NCI-H1092 treated with DMSO at 0.1 percent for 48 hours (cell line): ENCODE measurements around the gene ASTN2.
"Not testable (repeated sequence)": the region's sequence is repeated elsewhere in the genome, so short reads cannot be mapped to it uniquely, and the experiment has no call there.

Experiments
- DNase-seq: peaks from one replicate; lab custom pipeline; 2025; lab: John Stamatoyannopoulos, UW

ASTN2 gene

GRCh38 chr9:117074342-117074662, 340.6 kb downstream of the ASTN2 start:
- no peak for DNase-seq

DNA sequence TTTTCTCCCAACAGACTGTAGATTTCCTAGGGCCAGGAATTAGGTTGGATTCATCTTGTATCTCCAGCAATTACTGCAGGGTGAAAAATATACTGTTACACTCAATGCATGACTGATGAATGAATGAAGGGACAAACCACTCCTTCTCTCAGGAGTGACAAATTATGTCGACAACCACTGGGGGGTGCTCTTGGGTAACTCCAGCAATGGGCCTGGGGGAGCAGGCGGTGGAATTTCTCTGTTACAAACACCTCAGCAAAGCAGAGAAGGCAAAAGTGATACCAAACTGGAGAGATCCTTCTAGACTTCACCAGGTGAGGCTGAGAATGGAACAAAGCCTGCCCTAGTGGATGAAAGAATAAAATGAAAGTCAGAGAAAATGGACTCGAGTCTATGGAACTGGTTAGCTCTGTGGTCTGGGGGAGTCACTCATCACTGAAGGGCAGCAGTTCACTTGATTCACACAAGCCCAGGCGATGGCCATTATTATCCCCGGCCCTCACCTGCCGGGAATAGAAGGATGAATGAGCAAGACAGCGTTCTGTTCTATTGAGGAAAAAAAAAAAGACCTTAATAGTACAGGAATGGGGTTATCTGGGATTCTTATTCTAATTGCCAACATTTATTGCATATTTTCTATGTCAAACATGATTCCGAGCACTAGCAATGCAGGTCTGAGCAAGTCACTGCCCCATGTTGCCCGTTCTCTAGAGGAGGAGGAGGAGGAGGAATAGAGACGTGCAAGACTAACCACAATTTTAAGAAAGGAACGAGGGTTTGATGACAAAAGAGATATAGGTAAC, 341.1 kb downstream of the ASTN2 start:
- peak; percentile 10 for DNase-seq

GRCh38 chr9:117073071-117073470, 341.8 kb downstream of the ASTN2 start:
- DNase-seq, result no peak

DNA sequence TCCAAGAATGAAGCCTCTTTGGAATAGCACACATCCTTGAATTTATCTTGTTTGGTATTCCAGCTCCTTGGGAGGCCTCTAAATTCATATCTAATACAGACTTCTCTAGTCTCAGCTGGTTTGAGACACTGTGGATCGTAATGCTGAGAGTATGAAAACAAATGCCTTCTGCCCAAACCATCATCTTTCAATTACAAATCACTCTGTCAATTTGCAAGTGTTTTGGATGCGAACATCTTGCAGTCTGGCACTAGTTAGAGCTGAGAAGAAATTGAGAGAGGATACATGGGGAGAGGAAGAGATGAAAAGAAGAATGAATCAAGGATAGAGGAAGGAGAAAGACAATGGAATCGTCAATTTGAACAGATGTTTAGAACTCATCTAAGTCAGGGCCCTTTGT, 342.6 kb downstream of the ASTN2 start:
- no peak for DNase-seq

DNA sequence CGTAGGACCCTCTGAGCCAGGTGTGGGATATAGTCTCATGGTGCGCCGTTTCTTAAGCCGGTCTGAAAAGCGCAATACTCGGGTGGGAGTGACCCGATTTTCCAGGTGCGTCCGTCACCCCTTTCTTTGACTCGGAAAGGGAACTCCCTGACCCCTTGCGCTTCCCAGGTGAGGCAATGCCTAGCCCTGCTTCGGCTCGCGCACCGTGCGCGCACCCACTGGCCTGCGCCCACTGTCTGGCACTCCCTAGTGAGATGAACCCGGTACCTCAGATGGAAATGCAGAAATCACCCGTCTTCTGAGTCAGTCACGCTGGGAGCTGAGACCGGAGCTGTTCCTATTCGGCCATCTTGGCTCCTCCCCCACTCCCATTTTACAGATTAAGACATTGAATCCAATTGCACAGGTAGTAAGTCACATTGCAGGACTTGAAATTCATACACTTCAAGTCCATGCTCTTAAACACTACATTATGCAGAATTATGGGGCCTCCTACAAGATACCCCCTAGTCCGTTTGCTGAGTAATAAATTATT, 343.1 kb downstream of the ASTN2 start:
- not testable (repeated sequence) for DNase-seq

- DNase-seq, result no peak
Measured at GRCh38 chr9:117063721-117064471, 351.0 kb downstream of the ASTN2 start.

GRCh38 chr9:117060963-117061362, 353.9 kb downstream of the ASTN2 start:
- no peak for DNase-seq

- DNase-seq, result no peak
Measured at GRCh38 chr9:117050007-117050406, 364.9 kb downstream of the ASTN2 start.

DNA sequence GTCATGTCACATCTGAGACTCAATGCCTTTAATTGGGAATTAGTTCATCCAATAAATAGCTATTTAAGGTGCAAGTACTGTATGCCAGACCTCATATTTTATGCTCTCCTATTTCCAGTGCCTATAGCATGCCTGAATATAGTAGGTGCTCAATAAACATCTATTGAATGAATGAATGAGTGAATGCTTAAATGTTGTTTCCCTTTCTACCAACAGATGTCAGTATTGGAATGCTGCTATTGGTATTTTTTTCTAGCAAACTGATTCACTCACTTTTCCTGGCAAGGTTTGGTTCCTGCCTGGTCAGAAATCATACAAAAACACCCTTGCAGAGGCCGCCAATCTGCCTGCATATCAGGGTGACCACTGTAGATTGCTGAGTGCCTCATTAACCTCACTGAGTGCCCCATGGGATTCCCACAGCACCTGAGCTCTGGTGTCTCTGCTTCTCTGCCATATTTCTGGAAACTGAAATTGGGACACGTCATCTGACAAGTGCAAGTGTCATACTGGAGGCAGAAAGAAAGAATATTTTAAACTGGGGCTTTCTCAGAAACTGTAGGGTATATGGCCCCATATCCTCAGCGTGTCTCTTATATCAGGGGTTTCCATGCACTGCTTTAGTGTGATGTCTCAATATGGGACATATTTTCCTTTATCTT, 368.1 kb downstream of the ASTN2 start:
- no peak for DNase-seq

DNA sequence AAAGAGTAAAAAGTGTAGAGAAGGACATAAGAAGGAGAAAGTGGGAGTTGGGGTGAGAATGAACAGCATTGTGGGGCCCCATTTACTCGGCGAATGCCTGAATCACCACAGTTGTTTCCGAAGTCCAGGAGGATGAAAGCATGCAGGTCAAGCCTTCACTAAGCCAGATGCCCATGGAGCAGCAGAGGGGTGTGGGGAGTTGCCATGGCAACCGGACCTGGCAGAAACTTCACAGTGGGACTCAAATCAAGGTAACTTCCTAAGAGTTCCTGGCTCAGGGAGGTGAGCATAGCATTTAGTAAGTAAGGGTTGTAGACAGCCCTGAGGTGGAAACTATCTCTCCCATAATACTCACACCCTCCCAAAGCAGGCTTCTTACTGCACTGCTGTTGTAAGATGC, 370.6 kb downstream of the ASTN2 start:
- no peak for DNase-seq

DNA sequence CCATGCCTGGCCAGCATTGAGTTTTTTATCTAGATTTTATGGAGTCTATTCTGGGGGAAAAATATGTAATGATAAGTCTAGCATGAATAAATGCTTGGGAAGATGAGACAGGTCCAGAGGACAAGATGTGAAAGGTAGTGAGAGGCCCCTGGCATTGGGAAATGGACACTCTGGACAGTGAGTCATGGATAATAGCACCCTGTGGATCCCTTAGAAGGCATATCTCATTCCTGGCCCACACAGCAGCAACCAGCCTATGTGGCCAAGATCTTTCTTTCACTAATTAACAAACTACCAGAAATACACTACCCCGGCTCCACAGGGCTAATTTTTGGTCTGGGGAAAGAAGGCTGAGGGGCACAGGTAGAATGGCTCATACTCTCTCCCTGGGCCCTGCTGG, 371.7 kb downstream of the ASTN2 start:
- DNase-seq, result no peak

DNA sequence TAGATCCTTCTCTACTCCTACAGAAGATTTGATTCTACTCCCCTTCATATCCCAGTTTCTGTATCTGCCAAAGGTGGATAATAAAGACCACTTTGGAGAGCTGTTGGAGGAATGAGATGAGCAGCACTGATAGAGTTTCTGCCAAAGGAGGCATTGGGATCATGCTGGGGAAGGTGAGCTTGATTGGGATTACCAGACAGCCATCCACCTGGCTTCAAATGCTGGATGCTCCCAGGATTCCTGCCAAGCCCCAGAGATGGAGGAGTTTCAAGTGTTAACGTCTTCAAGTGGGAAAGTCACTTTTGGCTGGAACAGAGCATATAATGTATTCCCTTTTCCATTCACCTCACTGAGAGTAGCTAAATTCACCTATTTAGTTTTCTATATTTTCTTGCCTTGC, 379.3 kb downstream of the ASTN2 start:
- DNase-seq, result no peak

GRCh38 chr9:117034866-117035265, 380.0 kb downstream of the ASTN2 start:
- DNase-seq, result no peak

DNA sequence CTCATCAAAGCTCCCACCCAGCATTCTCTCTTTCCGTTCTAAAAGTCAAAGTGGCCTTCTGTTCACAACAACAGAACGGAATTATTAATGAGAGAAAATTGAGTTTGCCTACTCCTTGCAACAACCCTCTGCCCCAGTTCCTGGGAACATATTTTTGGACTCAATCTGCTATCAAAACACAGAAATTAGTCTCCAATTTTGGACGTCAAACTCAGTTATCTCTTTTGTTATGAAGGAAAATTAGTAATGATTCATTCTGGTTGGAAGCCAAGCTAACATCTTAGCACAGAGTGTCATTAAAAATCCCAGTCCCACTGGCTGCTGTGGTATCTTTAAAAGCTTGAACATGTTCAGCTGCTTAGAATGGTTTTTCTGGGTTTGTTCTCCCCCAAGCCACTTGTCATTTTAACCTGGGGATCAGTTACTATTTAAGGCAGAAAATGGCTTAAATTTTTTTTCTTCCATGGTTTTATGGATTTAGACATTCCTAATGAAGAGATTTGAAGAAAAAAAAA, 384.5 kb downstream of the ASTN2 start:
- DNase-seq, result no peak

- no peak for DNase-seq
Measured at GRCh38 chr9:117029341-117029740, 385.5 kb downstream of the ASTN2 start.

DNA sequence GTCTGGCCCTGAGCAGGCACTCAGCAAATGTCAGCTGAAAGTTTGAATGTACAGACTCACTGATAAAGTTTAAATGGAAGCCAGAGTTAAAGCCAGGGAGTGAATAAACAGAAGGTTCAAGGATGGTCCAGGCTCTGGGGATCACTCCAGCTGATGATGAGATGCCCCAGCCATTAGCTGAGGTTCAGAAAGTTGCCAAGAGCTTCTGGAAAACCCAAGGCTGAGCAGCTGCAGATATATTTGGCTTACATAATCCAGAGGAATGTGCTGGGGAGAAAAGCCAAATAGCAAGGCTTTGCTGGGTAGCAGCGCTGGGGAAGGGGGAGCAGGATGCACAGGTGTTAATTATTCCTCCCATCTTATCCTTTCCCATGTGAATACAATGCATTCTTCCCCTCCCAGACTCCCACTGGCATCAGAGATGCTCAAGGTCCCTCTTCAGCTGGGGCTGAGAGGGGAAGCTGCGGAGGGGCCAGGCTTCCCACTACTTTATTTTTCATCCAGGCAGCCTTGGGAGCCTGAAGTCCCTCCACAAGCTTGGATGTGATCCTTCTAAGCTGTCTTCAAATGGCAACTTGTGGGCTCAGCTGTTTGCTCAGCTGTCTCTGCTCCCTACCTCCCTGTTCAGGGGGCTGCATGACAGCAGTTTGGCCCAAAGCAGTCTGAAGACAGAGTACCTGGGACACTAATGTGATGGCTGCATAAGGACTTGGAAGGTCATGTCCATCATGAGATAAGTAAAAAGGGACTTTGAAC, 386.6 kb downstream of the ASTN2 start:
- DNase-seq, result no peak

GRCh38 chr9:117021906-117022305, 393.0 kb downstream of the ASTN2 start:
- DNase-seq, result no peak

- no peak for DNase-seq
Measured at GRCh38 chr9:117018966-117019617, 395.8 kb downstream of the ASTN2 start.

DNA sequence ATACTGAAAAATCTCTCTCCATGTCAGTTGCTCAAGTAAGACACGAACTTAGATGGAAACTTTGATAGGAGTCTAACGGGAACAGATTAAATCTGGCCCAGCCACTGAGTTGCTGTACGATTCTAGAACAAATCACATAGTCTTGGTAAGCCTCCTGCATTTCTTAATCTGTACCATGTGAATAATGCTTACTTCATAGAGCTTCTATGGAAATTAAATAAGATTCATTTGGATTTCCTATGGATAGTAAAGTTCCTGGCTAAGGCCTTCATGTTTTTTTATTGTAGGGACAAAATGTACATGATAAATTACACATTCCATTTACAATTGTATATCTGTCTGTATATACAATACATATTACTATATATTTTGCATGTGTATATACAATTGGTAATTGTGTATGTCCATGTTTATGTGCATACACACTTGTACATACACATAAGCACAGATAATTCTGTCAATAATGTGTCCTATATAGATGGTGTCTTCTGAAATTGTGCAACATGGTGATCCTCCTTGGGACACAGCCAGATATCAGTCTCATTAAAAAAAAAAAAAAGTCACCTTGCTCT, 397.4 kb downstream of the ASTN2 start:
- DNase-seq, result no peak

DNA sequence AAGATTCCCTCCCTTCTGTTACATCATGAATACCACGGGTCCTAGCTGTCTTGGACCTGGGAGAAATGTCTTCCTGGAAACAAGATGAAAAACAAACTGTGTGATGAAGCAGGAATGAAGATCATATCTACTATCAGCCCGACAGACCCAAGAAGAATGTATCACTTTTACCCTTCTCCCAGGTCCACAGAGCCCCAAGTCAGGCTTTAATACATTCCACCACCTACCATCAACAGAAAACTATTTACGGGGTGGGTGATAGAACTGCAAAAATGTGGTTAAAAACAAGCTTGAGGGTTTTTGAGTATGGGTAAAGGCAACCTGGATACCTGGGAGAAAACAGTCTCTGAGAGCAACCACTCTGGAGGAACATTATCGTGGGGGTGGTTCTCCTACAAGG, 400.8 kb downstream of the ASTN2 start:
- no peak for DNase-seq

DNA sequence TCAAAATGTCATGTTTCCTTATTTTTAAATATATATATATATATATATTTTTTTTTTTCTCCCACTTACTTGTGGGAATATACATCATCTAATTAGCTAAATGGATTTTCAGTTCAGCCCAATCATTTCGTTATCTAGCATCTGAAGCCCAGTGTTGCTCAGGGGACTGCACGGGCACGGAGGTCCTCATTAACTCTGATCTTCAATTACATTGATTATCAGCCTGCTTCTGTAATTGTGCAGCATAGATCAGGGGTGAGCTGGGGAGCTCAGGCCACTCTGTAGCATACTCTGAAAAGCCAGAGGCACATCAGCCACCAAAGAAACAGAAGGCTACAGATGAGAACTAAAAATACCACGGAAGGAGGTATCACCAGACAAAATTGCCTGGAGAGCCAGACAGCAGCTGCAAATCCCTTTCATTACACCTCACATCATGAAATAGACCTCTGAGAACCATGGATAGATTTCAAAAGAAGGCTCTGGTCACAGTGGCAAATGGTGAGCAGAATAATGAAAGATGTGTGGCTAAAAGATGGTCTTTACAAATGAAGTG, 401.3 kb downstream of the ASTN2 start:
- no peak for DNase-seq
